HUES48 (cell line): ENCODE measurements around the gene RPL31.

Experiments used
- H3K27ac ChIP-seq: one replicate; pipeline ENCODE4 v1.7.0; 2013; ENCODE audit warnings: low read depth, low read length, inconsistent platforms
- H3K27me3 ChIP-seq: 2 replicates; pipeline ENCODE4 v1.6.1; 2013; ENCODE audit warnings: mild to moderate bottlenecking, low read length; ENCODE audit not compliant: control insufficient read depth, insufficient read depth
- H3K36me3 ChIP-seq: 2 replicates; pipeline ENCODE4 v1.6.1; 2013; ENCODE audit warnings: low read length; ENCODE audit not compliant: control insufficient read depth, insufficient read depth
- H3K4me1 ChIP-seq: 2 replicates; pipeline ENCODE4 v1.6.1; 2013; ENCODE audit warnings: mild to moderate bottlenecking, low read length; ENCODE audit not compliant: control insufficient read depth, insufficient read depth
- H3K4me3 ChIP-seq: 2 replicates; pipeline ENCODE4 v1.5.1; 2013; ENCODE audit warnings: mild to moderate bottlenecking, low read depth, low read length
- H3K9ac ChIP-seq: 2 replicates; pipeline ENCODE4 v1.6.1; 2013; ENCODE audit warnings: mild to moderate bottlenecking, low read depth, low read length, moderate library complexity
- H3K9me3 ChIP-seq: 2 replicates; pipeline ENCODE4 v1.6.1; 2013; ENCODE audit warnings: low read length; ENCODE audit not compliant: control insufficient read depth, insufficient read depth

Gene RPL31

GRCh38 chr2:101001691-101002561 is at the start of gene RPL31:
Gene RPL31 (plus strand): TSS chr2:101002289. CDS start chr2:101002702, 413 bp downstream.
- Histone ChIP-seq H3K4me1 (peaks cover 8% of the 10 kb centered on the region), H3K4me3 (peak within 1 kb of the TSS; percentile 95), H3K9me3 (no peaks in the 10 kb centered on the region), H3K27me3 (peaks cover 4% of the 10 kb centered on the region; the same call in 1 of the 2 replicates), H3K27ac (peak within 1 kb of the TSS; percentile 88), H3K9ac (peak within 1 kb of the TSS; percentile 95), H3K36me3 (peaks cover 44% of the 10 kb centered on the region)

- Histone ChIP-seq H3K9ac (no peak overlapping the region), H3K27me3 (no peaks in the 10 kb centered on the region), H3K4me3 (no peak overlapping the region), H3K36me3 (no peaks in the 10 kb centered on the region), H3K4me1 (peaks cover 18% of the 10 kb centered on the region), H3K9me3 (no peaks in the 10 kb centered on the region), H3K27ac (no peak overlapping the region)
Observed at GRCh38 chr2:100952512-100952911, 49.6 kb upstream of the RPL31 start.

DNA sequence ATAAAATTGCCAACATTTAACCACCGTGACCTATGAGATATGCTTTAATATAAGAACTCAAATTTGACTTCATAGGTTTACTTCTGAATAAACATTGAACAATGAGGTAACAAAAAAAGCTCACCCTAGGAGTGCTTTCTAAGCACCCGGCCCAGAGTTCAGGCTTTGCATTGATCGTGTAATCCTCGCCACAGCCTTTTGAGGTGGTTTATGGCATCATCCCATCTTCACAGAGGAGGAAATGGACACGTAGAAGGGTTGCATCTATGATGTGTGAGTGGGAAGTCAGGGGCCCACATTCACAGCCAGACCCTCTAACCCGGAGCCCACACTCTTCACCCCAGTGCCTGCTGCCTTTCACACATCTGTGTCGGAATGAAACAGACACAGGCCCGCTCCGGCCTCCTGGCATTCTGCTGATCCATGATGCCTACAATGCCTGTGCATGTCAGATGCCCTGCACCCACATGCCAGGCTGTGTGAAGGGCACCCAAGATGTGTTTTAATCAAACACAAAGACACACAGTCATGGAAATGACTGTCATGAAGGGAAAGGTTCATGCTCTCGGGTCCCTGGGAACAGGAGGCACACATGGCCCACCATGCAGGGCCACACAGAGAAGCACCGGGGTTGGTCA is 48.6 kb upstream of the RPL31 start:
- H3K9ac ChIP-seq: no peak overlapping the region
- no peaks in the 10 kb centered on the region for H3K36me3 ChIP-seq
- H3K27ac ChIP-seq: no peak overlapping the region
- H3K4me1 ChIP-seq: peaks cover 18% of the 10 kb centered on the region
- H3K9me3 ChIP-seq: no peaks in the 10 kb centered on the region
- H3K27me3 ChIP-seq: no peaks in the 10 kb centered on the region
- no peak overlapping the region for H3K4me3 ChIP-seq

DNA sequence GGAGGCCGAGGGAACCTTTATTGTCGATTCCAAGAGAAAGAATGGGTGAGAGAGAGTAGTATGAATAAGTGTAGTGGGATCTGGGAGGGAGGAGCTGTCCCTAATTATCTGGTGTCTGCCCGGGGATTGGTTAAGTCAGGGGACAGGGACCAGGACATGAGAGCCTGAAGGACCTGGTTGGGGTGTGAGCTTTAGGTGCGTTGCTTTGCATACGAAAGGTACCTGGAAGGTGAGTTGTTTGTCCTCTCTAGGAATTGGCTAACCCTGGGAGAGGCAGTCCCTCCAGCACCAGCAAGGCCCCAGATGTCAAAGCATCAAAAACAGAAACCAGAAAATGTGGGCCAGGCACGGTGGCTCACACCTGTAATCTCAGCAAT is 48.1 kb upstream of the RPL31 start:
- H3K36me3 ChIP-seq: no peaks in the 10 kb centered on the region
- no peak overlapping the region for H3K9ac ChIP-seq
- no peaks in the 10 kb centered on the region for H3K9me3 ChIP-seq
- H3K27ac ChIP-seq: no peak overlapping the region
- peaks cover 16% of the 10 kb centered on the region for H3K4me1 ChIP-seq
- no peak overlapping the region for H3K4me3 ChIP-seq
- H3K27me3 ChIP-seq: no peaks in the 10 kb centered on the region

- Histone ChIP-seq H3K27ac (no peak overlapping the region), H3K9me3 (no peaks in the 10 kb centered on the region), H3K36me3 (no peaks in the 10 kb centered on the region), H3K9ac (no peak overlapping the region), H3K27me3 (no peaks in the 10 kb centered on the region), H3K4me3 (no peak overlapping the region), H3K4me1 (peaks cover 4% of the 10 kb centered on the region)
Observed at GRCh38 chr2:100955226-100955625, 46.9 kb upstream of the RPL31 start.

GRCh38 chr2:100956081-100956480 is 46.0 kb upstream of the RPL31 start:
- H3K4me1 ChIP-seq: no peaks in the 10 kb centered on the region
- H3K4me3 ChIP-seq: no peak overlapping the region
- no peaks in the 10 kb centered on the region for H3K27me3 ChIP-seq
- H3K9ac ChIP-seq: no peak overlapping the region
- no peaks in the 10 kb centered on the region for H3K36me3 ChIP-seq
- H3K9me3 ChIP-seq: no peaks in the 10 kb centered on the region
- no peak overlapping the region for H3K27ac ChIP-seq

DNA sequence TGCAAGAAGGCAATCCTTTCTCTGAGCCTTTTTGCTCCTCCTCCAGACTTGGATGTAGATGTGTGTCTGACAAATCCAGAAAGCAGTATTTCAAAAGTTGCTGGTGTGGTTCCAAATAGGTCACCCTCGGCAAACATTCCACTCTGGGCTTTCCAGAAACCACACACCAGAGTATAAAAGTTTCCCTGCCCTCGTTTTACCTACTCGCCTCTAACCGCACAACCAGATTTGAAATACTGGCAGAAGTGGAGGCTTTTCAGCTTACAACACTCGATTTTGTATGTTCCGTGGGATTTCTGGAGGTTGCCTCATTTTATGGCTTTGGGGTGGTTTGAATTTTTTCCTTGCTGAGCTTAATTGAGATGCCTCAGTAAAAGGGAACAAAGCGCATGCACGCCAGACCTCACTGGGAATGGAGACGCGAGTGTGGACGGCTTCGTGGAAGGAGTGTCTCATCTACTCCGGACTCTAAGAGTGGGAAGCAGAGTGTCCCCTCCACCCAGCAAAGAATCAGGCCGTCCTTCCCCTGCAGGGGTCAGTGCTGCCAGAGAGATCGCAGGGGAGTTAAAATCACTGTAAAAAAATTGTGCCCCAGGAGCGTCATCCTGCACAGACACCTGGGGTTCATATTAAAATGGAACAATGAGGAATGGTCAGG is 44.0 kb upstream of the RPL31 start:
- Histone ChIP-seq H3K4me1 (no peaks in the 10 kb centered on the region), H3K27ac (no peak overlapping the region), H3K36me3 (no peaks in the 10 kb centered on the region), H3K9me3 (no peaks in the 10 kb centered on the region), H3K9ac (no peak overlapping the region), H3K4me3 (no peak overlapping the region), H3K27me3 (no peaks in the 10 kb centered on the region)

- H3K36me3 ChIP-seq: no peaks in the 10 kb centered on the region
- H3K4me3 ChIP-seq: no peak overlapping the region
- no peak overlapping the region for H3K27ac ChIP-seq
- H3K27me3 ChIP-seq: no peaks in the 10 kb centered on the region
- no peak overlapping the region for H3K9ac ChIP-seq
- no peaks in the 10 kb centered on the region for H3K9me3 ChIP-seq
- H3K4me1 ChIP-seq: no peaks in the 10 kb centered on the region
Observed at GRCh38 chr2:100959225-100959880, 42.7 kb upstream of the RPL31 start.

GRCh38 chr2:100960688-100961087 is 41.4 kb upstream of the RPL31 start:
- Histone ChIP-seq H3K4me3 (no peak overlapping the region), H3K4me1 (no peaks in the 10 kb centered on the region), H3K9me3 (no peaks in the 10 kb centered on the region), H3K27ac (no peak overlapping the region), H3K9ac (no peak overlapping the region), H3K27me3 (no peaks in the 10 kb centered on the region), H3K36me3 (no peaks in the 10 kb centered on the region)

- Histone ChIP-seq H3K27ac (no peak overlapping the region), H3K4me1 (no peaks in the 10 kb centered on the region), H3K4me3 (no peak overlapping the region), H3K9ac (no peak overlapping the region), H3K9me3 (no peaks in the 10 kb centered on the region), H3K36me3 (no peaks in the 10 kb centered on the region), H3K27me3 (no peaks in the 10 kb centered on the region)
Observed at GRCh38 chr2:100962366-100963025, 39.6 kb upstream of the RPL31 start.
